IMR-90 (cell line): ENCODE measurements around the gene ZNF236. TPM values are rescaled to one million over a fixed set of nuclear protein-coding genes. Genes with fewer than 3 reads are reported as not detected.

Experiments used
- ATAC-seq: fragments of 200-7000 bp; cut with Tn5 transposase; 2 replicates; pipeline ENCODE4 v1.9.1; 2020; ENCODE audit warnings: low read depth, mild to moderate bottlenecking, moderate library complexity
- BruUV-seq: library from RNA; stranded (reverse); fragments of 400-500 nt; replicated peaks from 2 replicates; lab custom pipeline; 2021; lab: Mats Ljungman, UMichigan
- CTCF ChIA-PET: fragments of 300-600 bp; formaldehyde crosslinking; extraction: SDS; loops from one replicate; lab custom pipeline; 2021; ENCODE audit warnings: antibody characterized with exemption; lab: Yijun Ruan, JAX
- POLR2A ChIA-PET: fragments of 300-600 bp; sonication (Branson Sonifier 250); formaldehyde crosslinking; loops from one replicate; lab custom pipeline; 2022; ENCODE audit warnings: antibody characterized with exemption; ENCODE audit not compliant: unreplicated experiment; lab: Charles Lee
- DNase-seq: peaks from one replicate; pipeline ENCODE4 v3.0.0; 2013
- H2AFZ ChIP-seq: replicated peaks from 2 replicates; pipeline ENCODE3; 2013; ENCODE audit warnings: low read length, mild to moderate bottlenecking; ENCODE audit not compliant: poor library complexity
- H2AK5ac ChIP-seq: 2 replicates; pipeline ENCODE4 v1.6.1; 2013; ENCODE audit warnings: low read depth, low read length, inconsistent platforms
- H2AK9ac ChIP-seq: replicated peaks from 2 replicates; pipeline ENCODE3; 2013; ENCODE audit warnings: mild to moderate bottlenecking, low read depth, low read length, moderate library complexity; ENCODE audit not compliant: poor library complexity
- H2BK120ac ChIP-seq: 2 replicates; pipeline ENCODE4 v1.6.1; 2013; ENCODE audit warnings: low read depth, low read length, inconsistent platforms
- H2BK15ac ChIP-seq: 3 replicates; pipeline ENCODE4 v1.6.1; 2013; ENCODE audit warnings: low read depth, low read length, inconsistent platforms
- H2BK20ac ChIP-seq: 2 replicates; pipeline ENCODE4 v1.6.1; 2013; ENCODE audit warnings: low read depth, mild to moderate bottlenecking, inconsistent platforms, low read length, moderate library complexity
- H2BK5ac ChIP-seq: 2 replicates; pipeline ENCODE4 v1.6.1; 2013; ENCODE audit warnings: mild to moderate bottlenecking, low read depth, low read length, inconsistent platforms; ENCODE audit not compliant: poor library complexity, severe bottlenecking
- H3K14ac ChIP-seq: replicated peaks from 2 replicates; pipeline ENCODE4 v1.6.1; 2013; ENCODE audit warnings: low read depth, low read length, inconsistent platforms
- H3K18ac ChIP-seq: 2 replicates; pipeline ENCODE4 v1.6.1; 2013; ENCODE audit warnings: low read depth, low read length, control low read depth
- H3K23ac ChIP-seq: 2 replicates; pipeline ENCODE4 v1.6.1; 2013; ENCODE audit warnings: low read depth, low read length, inconsistent platforms
- H3K27ac ChIP-seq: 2 replicates; pipeline ENCODE4 v1.5.1; 2013; ENCODE audit warnings: mild to moderate bottlenecking, control low read depth, low read length; ENCODE audit not compliant: insufficient read depth
- H3K27me3 ChIP-seq: 2 replicates; pipeline ENCODE4 v1.6.1; 2013; ENCODE audit warnings: low read length; ENCODE audit not compliant: control insufficient read depth, insufficient read depth
- H3K36me3 ChIP-seq: 2 replicates; pipeline ENCODE4 v1.6.1; 2013; ENCODE audit warnings: low read length, mixed read lengths; ENCODE audit not compliant: control insufficient read depth, insufficient read depth
- H3K4ac ChIP-seq: 2 replicates; pipeline ENCODE4 v1.6.1; 2013; ENCODE audit warnings: low read depth, low read length, inconsistent platforms
- H3K4me1 ChIP-seq: 2 replicates; pipeline ENCODE4 v1.6.1; 2013; ENCODE audit warnings: low read length, mixed read lengths; ENCODE audit not compliant: control insufficient read depth, insufficient read depth
- H3K4me2 ChIP-seq: 2 replicates; pipeline ENCODE4 v1.6.1; 2013; ENCODE audit warnings: low read depth, mild to moderate bottlenecking, control low read depth, low read length, moderate library complexity
- H3K4me3 ChIP-seq: 2 replicates; pipeline ENCODE4 v1.5.1; 2013; ENCODE audit warnings: low read depth, mild to moderate bottlenecking, control low read depth, low read length, moderate library complexity; ENCODE audit not compliant: insufficient read depth
- H3K56ac ChIP-seq: 2 replicates; pipeline ENCODE4 v1.6.1; 2013; ENCODE audit warnings: low read length, inconsistent platforms; ENCODE audit not compliant: insufficient read depth; ENCODE audit errors: extremely low read depth
- H3K79me1 ChIP-seq, 2 experiments: 2 replicates each; pipeline ENCODE4 v1.6.1; 2013; ENCODE audit warnings: low read length in 2 of 2, inconsistent platforms in 1 of 2, low read depth in 1 of 2
- H3K9ac ChIP-seq: 2 replicates; pipeline ENCODE4 v1.6.1; 2013; ENCODE audit warnings: low read depth, low read length, control low read depth
- H3K9me1 ChIP-seq: 2 replicates; pipeline ENCODE4 v1.6.1; 2013; ENCODE audit warnings: low read length, inconsistent platforms; ENCODE audit not compliant: insufficient read depth
- H3K9me3 ChIP-seq: 2 replicates; pipeline ENCODE4 v1.6.1; 2013; ENCODE audit warnings: low read length; ENCODE audit not compliant: control insufficient read depth, insufficient read depth
- H4K20me1 ChIP-seq: 2 replicates; pipeline ENCODE4 v1.6.1; 2013; ENCODE audit warnings: low read length, inconsistent platforms; ENCODE audit not compliant: insufficient read depth
- H4K5ac ChIP-seq: 2 replicates; pipeline ENCODE4 v1.6.1; 2013; ENCODE audit warnings: mild to moderate bottlenecking, low read depth, low read length, control low read depth
- H4K8ac ChIP-seq, 2 experiments: 2 replicates each; pipeline ENCODE4 v1.6.1; 2013; ENCODE audit warnings: low read depth in 2 of 2, low read length in 2 of 2, control low read depth in 1 of 2, inconsistent platforms in 1 of 2
- H4K91ac ChIP-seq: 2 replicates; pipeline ENCODE4 v1.6.1; 2013; ENCODE audit warnings: low read depth, low read length, inconsistent platforms; ENCODE audit not compliant: insufficient read depth
- BHLHE40 ChIP-seq: fragments of 150-350 bp; IDR thresholded peaks from 2 replicates; pipeline ENCODE4 v1.6.1; 2016; ENCODE audit warnings: mild to moderate bottlenecking, low read depth, low read length
- CEBPB ChIP-seq: IDR thresholded peaks from 2 replicates; pipeline ENCODE4 v1.6.1; 2012; ENCODE audit warnings: low read depth, low read length, improper control_type of control experiment
- FOS ChIP-seq: fragments of 150-350 bp; IDR thresholded peaks from 2 replicates; pipeline ENCODE4 v1.6.1; 2016; ENCODE audit warnings: low read depth, low read length
- MXI1 ChIP-seq: IDR thresholded peaks from 2 replicates; pipeline ENCODE4 v1.6.1; 2012; ENCODE audit warnings: low read depth, mild to moderate bottlenecking, low read length, moderate library complexity, borderline replicate concordance
- NFE2L2 ChIP-seq: fragments of 150-350 bp; IDR thresholded peaks from 2 replicates; pipeline ENCODE4 v1.6.1; 2016; ENCODE audit warnings: low read depth, mild to moderate bottlenecking, low read length
- RAD21 ChIP-seq: IDR thresholded peaks from 2 replicates; pipeline ENCODE4 v1.6.1; 2012; ENCODE audit warnings: low read length, improper control_type of control experiment
- RCOR1 ChIP-seq: IDR thresholded peaks from 2 replicates; pipeline ENCODE4 v1.6.1; 2012; ENCODE audit warnings: mild to moderate bottlenecking, low read length, improper control_type of control experiment; ENCODE audit not compliant: insufficient replicate concordance
- USF2 ChIP-seq: fragments of 150-350 bp; IDR thresholded peaks from 2 replicates; pipeline ENCODE4 v1.6.1; 2017; ENCODE audit warnings: mild to moderate bottlenecking, antibody characterized with exemption, low read length, low read depth
- WGBS, 2 experiments: methylation state at CpG; one replicate each; pipeline versions ENCODE4 v1.1.5 to v1.1.7; 2013; ENCODE audit warnings: missing lambda C conversion rate in 2 of 2; ENCODE audit not compliant: insufficient read length in 1 of 2; ENCODE audit errors: extremely low coverage in 2 of 2; 5-methylcytosine and 5-hydroxymethylcytosine counted together
- dilution Hi-C: fragments of 300-500 bp; cut with HindIII; formaldehyde crosslinking; loops from one replicate; pipeline ENCODE4 v1.14.3; 2018; ENCODE audit warnings: low sequenced_read_pairs; ENCODE audit not compliant: unreplicated experiment
- in situ Hi-C: fragments of 300-500 bp; cut with MboI; formaldehyde crosslinking; loops from 3 replicates; pipeline ENCODE4 v1.14.3; 2019; ENCODE audit warnings: low sequenced_read_pairs, inconsistent platforms, mixed read lengths
- intact Hi-C: fragments of 100-400 bp; cut with micrococcal nuclease; formaldehyde crosslinking; loops from 2 replicates; pipeline ENCODE4 v1.10.0; 2022
- polyA plus RNA-seq, 3 experiments: library from polyadenylated mRNA; depleted of rRNA; stranded (reverse); fragments of >200 nt; gene quantifications; 2 replicates each; pipeline ENCODE4 v1.2.3, GENCODE V29; 2012; ENCODE audit warnings: low replicate concordance in 1 of 3
- total RNA-seq: library from RNA; depleted of rRNA; stranded (reverse); fragments of >200 nt; gene quantifications from 2 replicates; pipeline ENCODE4 v1.2.3, GENCODE V29; 2012

The ZNF236 gene
- total and polyA plus RNA-seq, 2 of the 4 experiments (the other 2 are of a cell fraction), result 3.6 to 9.7 TPM

GRCh38 chr18:76953583-76954233 lies 131.4 kb downstream of the ZNF236 start:
- H2BK120ac ChIP-seq, result no peak overlapping the region
- DNase-seq, result peak; percentile 7
- no TSS peak for BruUV-seq

More at GRCh38 chr18:76953583-76954233, 131.4 kb downstream of the ZNF236 start:
- peaks cover 31% of the 10 kb centered on the region for H3K36me3 ChIP-seq
- in situ Hi-C loops, result no loop called here
- H4K8ac ChIP-seq, result no peak overlapping the region
- no peak overlapping the region for H3K14ac ChIP-seq
- H2BK15ac ChIP-seq, result no peak overlapping the region
- no peak overlapping the region for H3K9ac ChIP-seq
- peaks cover 8% of the 10 kb centered on the region for H3K9me1 ChIP-seq
- no peak; the same call in 1 of the 2 replicates for ATAC-seq
- H4K5ac ChIP-seq, result no peak overlapping the region
- H3K79me1 ChIP-seq, result no peaks in the 10 kb centered on the region
- H4K91ac ChIP-seq, result no peak overlapping the region
- no peak overlapping the region for H3K56ac ChIP-seq
- no peak overlapping the region for H3K4ac ChIP-seq
- CTCF ChIA-PET, result no interaction called here
- no peaks in the 10 kb centered on the region for H3K27me3 ChIP-seq
- no peak overlapping the region for H3K4me3 ChIP-seq
- no peak for TF ChIP-seq RAD21
- TF ChIP-seq MXI1, result no peak
- no peak for TF ChIP-seq RCOR1
- TF ChIP-seq FOS, result no peak
- no peak for TF ChIP-seq BHLHE40
- no peak for TF ChIP-seq NFE2L2
- TF ChIP-seq CEBPB, result no peak
- no peak for TF ChIP-seq USF2
- no CpG with 5 or more reads among the region's 12 CpGs for WGBS, 2 experiments
- H4K20me1 ChIP-seq, result no peaks in the 10 kb centered on the region
- H3K4me1 ChIP-seq, result no peaks in the 10 kb centered on the region; the same call in 1 of the 2 replicates
- H2BK5ac ChIP-seq, result no peak overlapping the region
- dilution Hi-C loops, result no loop called here
- no peak overlapping the region for H2BK20ac ChIP-seq
- no peak overlapping the region for H3K4me2 ChIP-seq
- H3K27ac ChIP-seq, result no peak overlapping the region
- no peak overlapping the region for H2AK9ac ChIP-seq
- H3K18ac ChIP-seq, result no peak overlapping the region
- intact Hi-C loops, result no loop called here
- no peak overlapping the region for H2AFZ ChIP-seq
- no peak overlapping the region for H2AK5ac ChIP-seq
- POLR2A ChIA-PET, result no interaction called here
- H3K23ac ChIP-seq, result no peak overlapping the region
- H3K9me3 ChIP-seq, result no peaks in the 10 kb centered on the region
